Suprapubic skin (tissue), 4 donors: ENCODE results near the gene BST2.

Source experiments
- CTCF ChIP-seq, 2 donors: fragments of 200-600 bp in 1 of 2; fragments of 450-650 bp in 1 of 2; sonication (generic) in 1 of 2; IDR thresholded peaks; one replicate each; pipeline ENCODE4 v1.5.1; 2016 to 2019; ENCODE audit warnings: antibody characterized with exemption in 2 of 2, mild to moderate bottlenecking in 1 of 2, moderate library complexity in 1 of 2
- POLR2A ChIP-seq, 2 donors: fragments of 450-650 bp; IDR thresholded peaks; one replicate each; pipeline ENCODE4 v1.6.1; 2017; ENCODE audit warnings: antibody characterized with exemption in 2 of 2, mild to moderate bottlenecking in 2 of 2, moderate library complexity in 2 of 2
- POLR2AphosphoS5 ChIP-seq, 3 donors: sonication (generic); formaldehyde crosslinking; IDR thresholded peaks; one replicate each; pipeline ENCODE4 v1.6.1; 2017; ENCODE audit warnings: antibody characterized with exemption in 3 of 3

DNA sequence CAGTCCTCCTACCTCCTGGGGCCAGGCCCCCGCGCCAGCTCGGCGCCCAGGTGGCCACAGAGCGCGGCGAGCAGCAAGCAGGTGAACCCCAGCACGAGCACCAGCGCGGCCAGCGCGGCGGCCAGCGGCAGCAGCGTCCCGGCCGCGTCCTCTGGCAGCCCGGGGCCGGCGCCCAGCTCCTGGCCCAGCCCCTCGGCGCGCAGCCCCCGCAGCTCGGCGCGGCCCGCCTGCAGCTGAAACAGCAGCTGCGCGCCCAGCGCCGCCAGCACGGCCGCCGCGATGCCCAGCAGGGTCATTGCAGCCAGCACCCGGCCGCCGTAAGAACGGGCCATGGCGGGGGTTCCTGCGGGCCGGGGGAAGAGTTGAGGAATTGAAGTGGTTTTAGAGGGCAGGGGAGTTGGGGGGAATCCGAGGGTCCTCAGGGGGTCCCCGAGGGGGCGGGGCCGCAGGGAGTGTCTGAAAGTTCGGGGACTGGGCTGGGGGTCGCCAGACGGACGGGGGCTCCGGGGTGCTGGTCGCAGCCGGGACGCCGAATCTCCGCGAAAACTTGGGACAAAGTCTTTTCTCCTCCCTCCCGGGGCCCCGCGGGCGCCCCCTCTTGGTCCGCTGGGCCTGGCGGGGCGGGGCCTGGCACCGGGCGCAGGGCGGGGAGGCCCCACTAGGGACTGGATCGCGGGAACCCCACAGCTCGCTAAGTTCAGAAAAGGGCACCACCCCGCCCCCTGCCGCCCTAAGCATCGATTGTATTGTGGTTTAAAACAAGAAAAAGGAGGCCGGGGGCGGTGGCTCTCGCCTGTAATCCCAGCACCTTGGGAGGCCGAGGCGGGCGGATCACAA is 42.9 kb upstream of the BST2 start, which contains the start of gene TMEM221:
- TF ChIP-seq CTCF (IDR thresholded peaks at IDR 0.05) = peak in 1 of 2 donors; percentile 65
- TF ChIP-seq POLR2AphosphoS5 (IDR thresholded peaks at IDR 0.05) = no peak
- no peak for TF ChIP-seq POLR2A (IDR thresholded peaks at IDR 0.05)
